Spleen (tissue), 7 donors: ENCODE measurements around the gene CACNA2D1.

Experiments
- CTCF ChIP-seq, 11 experiments: fragments of 200-600 bp in 7 of 11; fragments of 450-650 bp in 4 of 11; sonication (generic) in 4 of 11; IDR thresholded peaks in 8 of 11; conservative IDR thresholded peaks in 3 of 11; 1 replicate in 7 of 11; 2 replicates in 4 of 11; pipeline versions ENCODE4 v1.4.0 to v1.8.0; 2016 to 2021; ENCODE audit warnings: antibody characterized with exemption in 11 of 11, inconsistent platforms in 4 of 11, mild to moderate bottlenecking in 1 of 11
- POLR2A ChIP-seq, 3 donors: fragments of 450-650 bp; IDR thresholded peaks; one replicate each; pipeline ENCODE4 v1.5.1; 2017; ENCODE audit warnings: antibody characterized with exemption in 3 of 3, mild to moderate bottlenecking in 1 of 3
- donor health status: DM: no; HTN: no; CAD: no; lungs with moderate emphysema.
- donor health status: DM: no; HTN: no; CAD: no.
- donor health status: DM: no; HTN: no; CAD: no.

GRCh38 chr7:82078807-82079206 lies 364.8 kb downstream of the CACNA2D1 start:
- TF ChIP-seq POLR2A (IDR thresholded peaks at IDR 0.05) (no peak), CTCF (IDR thresholded peaks at IDR 0.05 in 8 of 11, conservative IDR thresholded peaks at IDR 0.05 in 3 of 11) (no peak)
